Stimulated activated CD8-positive, alpha-beta memory T cell treated with anti-CD3 and anti-CD28 coated beads, Interleukin-15, amount 100 ng/mL, for 24 hours (primary cell): Measurements from ENCODE around the gene BCAS3.

Source experiments
- DNase-seq: peaks from one replicate; pipeline ENCODE4 v3.0.0-alpha.2; 2020; ENCODE audit warnings: low read depth

Gene BCAS3

DNA sequence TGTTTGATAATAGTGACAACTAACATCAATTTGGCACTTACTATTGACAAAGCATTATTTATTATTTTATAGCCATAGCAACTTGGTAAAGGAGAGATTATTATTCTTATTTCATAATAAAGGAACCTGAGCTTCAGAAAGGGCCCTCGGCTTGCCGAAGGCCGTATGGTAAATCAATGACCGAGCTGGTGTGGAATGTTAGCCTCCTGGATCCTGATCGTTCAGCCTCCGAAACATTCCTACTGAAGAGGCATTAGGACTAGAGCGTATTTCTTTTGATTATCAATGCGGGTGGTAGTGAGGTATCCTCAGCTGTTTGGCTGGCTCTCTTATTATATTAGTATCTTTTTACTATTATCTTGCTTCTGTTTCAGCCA lies 522.7 kb downstream of the BCAS3 start:
- DNase-seq: no peak

DNA sequence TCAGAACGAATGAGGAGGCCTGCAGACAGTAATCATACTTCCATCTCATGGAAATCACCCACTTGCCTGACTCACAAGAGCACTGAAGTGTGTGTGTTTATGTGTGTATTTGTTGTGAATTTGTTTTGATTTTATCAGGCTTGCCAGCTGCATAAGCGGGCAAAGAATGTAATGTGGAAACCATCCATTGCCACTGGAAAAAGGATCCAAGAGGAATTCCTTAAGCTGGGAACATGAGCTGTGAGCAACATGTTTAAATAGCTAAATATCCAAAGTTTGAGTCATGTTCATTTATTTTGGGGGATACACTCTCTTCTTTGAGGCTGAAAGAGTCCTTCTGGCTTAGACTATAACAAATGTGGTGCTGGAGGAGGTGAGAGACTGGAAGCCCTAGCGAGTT lies 523.6 kb downstream of the BCAS3 start:
- DNase-seq: no peak

- no peak for DNase-seq
Observed at GRCh38 chr17:61202564-61202963, 524.9 kb downstream of the BCAS3 start.

DNA sequence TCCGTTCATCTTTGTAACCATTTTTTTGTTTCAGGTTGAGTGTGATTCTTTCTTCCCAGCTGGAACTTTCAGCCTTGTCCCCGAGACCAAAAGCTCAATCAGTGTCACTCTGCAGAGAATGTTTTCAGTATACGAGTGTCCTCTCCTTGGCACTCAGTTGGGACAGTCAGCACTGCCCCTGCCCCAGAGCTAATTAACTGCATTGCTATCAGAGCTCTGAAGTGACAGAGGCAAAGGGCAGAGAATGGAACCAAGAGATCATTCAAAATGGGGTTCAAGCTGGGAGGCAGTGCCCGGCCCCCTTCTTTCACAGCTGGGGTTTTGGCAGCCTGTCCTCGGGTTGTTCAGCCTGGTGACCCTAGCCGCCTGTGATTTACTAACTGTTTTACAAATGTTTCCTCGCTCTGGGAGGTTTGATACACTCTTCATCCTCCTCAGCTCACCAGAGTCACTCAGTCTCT lies 526.0 kb downstream of the BCAS3 start:
- DNase-seq: no peak

DNA sequence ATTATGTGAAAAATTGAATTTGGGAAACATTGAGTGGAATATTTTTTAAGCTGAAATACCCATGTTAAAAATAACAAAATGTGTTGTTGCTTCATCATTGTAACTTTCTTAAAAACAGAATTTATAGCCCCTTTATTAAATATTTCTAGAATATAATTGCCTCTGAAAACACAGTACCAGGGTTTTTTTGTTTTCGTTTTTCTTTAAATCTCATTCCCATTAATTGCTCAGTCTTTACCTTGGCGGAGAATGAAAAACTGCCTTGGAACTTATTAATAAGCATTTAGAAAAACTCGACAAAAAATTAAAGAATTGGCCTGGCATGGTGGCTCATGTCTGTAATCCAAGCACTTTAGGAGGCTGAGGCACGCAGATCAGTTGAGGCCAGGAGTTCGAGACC lies 526.8 kb downstream of the BCAS3 start:
- no peak for DNase-seq

GRCh38 chr17:61205401-61205800 lies 527.8 kb downstream of the BCAS3 start:
- no peak for DNase-seq

DNA sequence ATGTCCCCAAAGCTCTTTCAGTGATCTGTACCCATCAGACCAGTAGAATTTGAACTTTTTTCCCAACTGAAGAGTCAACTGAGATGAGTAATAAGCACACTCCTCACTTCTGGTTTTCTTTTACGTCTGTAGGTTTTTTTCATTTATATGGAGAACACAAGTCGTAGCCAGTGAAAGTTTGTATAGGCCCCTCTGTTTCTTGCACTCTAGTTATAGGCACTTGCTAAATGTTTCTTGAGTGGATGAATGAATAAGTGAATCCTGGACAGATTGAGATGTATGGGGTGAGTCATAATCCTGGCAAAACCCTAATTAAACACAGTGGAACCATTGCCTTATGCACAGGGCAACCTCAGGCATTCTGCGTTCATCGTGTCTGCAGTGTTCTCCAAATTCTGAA lies 528.3 kb downstream of the BCAS3 start:
- no peak for DNase-seq

DNA sequence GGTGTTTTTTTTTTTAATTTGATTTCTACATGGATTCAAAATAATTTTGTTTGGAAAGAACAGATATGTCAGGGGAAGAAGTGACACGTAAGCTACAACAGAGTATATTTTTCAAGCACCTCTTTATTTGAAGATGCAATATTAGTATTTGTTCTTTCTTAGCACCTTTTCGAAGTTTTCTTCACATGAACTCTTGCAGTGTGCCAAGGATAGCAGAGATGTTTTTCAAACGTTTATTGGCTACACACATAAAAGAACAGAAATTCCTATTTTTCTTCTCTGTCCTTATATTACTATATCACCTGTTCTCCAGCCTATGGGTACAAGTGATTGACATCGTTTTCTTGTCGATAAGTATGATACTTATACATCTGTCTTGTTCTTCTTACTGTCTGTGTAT lies 529.3 kb downstream of the BCAS3 start:
- DNase-seq: no peak

GRCh38 chr17:61208301-61209105 lies 530.9 kb downstream of the BCAS3 start:
- no peak for DNase-seq

GRCh38 chr17:61209106-61209439 lies 531.4 kb downstream of the BCAS3 start:
- DNase-seq: no peak

DNA sequence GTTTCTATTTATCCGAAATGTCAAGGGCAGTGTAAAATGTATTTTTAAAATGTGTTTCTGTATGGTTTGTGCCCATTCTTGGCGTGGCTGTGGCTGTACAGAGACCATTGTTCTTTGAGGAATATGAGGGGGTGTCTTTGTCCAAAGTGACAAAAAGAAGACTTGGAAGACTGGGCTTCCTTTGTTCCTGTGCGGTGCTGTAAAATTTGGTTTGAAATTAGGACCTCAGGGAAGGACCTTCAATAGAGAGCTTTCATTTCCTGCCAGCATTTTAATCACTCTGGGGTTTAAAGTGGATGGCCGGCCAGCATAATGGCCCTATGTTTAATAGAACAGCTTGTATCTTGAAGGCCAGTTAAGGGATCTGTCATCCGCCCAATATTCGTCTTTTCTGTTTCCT lies 531.9 kb downstream of the BCAS3 start:
- DNase-seq: no peak

DNA sequence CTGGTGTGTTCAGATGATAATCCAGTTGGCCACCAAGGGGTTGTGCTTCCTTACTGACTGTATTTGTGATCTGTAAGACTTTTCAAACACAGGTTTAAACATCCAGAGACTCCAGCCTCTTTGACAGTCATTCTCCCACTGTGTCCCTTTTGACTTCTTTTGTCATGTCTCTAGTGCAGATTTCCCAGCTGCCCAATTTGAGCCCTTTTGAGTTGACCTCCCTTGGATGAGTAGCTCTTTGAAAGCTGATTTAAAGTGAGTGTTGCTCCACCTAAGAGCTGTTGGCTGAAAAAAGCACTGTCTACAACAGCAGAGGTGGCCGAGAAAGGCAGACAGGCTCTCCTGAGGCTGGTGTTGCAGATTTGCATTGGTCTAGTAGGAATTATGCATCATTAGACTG lies 533.6 kb downstream of the BCAS3 start:
- DNase-seq: no peak

DNA sequence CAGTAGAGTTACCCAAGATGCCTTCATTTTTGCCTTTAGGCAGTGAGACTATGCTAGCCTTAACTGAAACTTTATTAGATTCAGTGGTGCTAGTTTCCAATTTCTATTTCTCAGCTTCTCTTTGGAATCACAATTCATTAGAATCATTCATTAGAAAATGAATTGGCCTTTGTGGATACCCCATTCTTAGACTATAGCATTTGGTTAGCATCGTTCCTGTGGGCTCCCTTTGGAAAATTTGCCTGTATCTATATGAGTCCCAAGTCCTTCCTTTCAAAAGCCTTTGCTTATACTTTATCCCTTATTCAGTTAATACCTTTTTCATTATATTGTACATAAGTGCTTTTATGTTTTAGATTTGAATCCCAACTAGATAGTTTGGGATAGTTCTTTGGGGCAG lies 535.0 kb downstream of the BCAS3 start:
- no peak for DNase-seq

- no peak for DNase-seq
Observed at GRCh38 chr17:61214753-61215152, 537.1 kb downstream of the BCAS3 start.

GRCh38 chr17:61216066-61216465 lies 538.4 kb downstream of the BCAS3 start:
- DNase-seq: no peak

DNA sequence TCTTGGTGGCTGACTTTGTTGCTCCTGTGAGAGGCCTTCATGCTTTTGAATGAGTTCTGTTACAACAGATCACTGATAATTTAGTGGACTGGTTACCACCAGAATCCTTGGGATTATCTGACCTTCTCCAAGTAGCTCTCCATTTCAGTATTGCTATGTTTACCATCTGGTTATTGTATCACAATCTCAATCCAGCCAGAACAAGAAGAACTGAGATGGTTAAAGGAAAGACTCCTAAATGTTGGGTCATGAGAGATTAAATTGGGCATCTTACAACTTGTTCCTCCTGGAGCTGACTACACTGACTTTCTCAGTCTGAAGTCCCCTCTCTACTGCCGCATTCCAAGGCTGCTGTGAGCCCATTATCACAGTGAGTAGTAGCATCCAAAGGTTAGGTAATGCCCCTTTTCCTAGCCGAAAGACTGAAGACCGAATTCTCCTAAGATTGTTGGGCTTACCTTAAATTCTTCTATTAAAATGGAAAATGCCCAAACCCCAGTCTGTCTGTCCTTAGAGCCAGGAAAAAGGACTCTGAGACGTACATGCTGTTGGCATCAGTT lies 540.3 kb downstream of the BCAS3 start:
- DNase-seq: no peak

- no peak for DNase-seq
Observed at GRCh38 chr17:61218438-61218837, 540.8 kb downstream of the BCAS3 start.

- no peak for DNase-seq
Observed at GRCh38 chr17:61219460-61219859, 541.8 kb downstream of the BCAS3 start.

DNA sequence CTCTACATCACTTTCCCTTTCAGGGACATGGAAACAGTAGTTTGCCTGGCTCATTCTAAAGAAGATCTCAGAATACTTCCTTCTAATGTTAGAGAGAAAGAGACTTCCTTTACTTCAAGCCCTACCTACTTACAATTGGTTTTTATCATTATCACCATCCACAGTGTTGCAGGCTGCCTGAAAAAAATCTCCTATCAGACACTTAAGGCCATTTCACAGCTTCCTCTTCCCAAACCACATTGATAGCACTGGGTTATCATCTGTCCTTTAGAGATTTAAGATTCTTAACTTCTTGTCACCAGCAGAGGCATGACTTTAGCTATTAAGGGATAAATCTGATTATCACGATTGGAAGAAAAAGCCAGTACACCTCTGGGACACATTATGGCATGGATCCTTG lies 543.5 kb downstream of the BCAS3 start:
- DNase-seq: no peak

DNA sequence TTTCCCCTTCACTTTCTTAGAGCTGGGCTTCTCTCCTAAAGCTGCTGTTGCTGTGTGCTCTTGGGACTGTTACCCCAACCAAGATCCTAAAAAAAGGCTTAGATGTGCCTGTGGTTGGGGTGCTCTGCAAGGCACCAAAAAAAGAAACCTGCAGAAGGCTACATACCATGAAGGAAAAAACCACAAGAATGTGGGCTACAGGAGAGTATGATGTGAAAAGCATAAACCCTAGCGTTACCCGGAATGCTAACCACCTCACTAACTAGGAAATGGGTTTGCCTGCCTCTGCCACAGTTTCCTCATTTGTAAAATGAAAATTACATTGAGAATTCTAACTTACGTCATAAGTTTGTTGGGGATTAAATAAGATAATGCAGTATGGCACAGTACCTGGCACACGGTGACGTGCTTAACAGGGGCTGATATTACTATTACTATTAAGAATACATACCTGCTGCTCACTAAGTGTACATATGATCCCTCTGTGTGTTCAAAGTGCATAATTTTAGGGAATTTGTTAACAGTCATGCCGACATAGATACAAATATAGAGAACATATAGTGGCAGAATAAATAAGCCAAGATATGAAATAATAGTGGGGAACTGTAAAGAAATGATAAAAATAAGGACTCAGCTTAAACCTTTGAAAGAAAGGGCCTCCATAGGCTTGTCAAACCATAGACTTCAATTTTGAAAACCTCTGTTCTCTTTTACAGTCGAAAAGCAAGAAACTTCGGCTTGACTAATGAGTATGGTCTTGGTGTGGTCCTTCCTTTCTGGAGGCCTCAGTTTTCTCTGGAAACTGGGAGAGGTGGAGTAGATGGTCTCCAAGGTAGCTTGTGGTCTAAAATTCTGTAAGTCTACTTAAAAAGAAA lies 544.2 kb downstream of the BCAS3 start:
- DNase-seq: no peak

DNA sequence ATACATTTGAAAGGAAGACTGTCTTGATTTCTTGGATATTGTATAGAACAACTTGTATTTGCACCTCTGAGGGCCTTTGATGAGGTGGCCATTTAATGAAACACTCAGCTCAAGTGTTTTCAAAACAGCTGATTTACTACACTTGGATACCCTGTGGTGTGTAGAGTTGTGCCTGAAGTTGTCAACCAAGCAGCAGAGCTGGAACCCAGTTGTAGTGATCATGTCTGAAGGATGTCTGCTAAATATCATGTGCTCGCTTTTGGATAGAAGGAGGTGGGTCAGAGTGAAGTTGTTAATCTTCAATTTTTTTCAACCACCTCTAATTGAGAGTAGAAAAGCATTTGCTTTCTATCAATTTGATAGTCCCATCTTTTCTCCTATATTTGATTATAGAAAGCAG lies 546.1 kb downstream of the BCAS3 start:
- no peak for DNase-seq

DNA sequence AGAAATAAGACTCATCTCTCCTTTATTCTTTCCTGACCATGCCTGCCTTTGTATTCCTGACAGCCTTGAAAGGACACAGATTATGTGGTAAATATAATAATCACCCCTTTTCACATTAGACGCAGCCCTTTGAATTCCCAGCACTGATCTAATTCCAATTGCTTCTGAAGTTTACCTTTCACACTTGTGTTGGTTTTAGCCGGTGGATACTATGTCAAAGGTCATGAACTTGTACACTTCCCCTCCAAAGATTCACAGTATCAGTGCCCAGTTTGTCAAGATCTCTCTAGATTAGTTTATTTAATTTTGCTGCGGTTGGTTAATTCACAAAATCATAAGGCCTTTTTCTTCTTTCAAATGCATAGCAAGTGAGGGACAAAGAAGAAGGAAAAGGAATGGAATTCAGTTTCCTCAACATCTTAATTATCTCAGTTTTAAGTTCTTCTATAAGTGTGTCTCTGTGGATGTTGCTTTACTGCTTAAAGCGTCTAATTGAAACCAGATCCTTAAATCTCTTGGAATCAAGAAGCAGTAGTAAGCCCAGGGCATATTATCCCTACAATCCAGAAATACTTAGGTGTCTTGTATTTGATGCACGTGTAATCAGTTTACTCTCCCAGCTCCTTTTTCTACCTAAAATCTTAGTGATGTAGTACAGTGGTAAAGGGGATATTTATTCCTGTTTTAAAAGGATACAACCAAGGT lies 547.7 kb downstream of the BCAS3 start:
- DNase-seq: no peak

DNA sequence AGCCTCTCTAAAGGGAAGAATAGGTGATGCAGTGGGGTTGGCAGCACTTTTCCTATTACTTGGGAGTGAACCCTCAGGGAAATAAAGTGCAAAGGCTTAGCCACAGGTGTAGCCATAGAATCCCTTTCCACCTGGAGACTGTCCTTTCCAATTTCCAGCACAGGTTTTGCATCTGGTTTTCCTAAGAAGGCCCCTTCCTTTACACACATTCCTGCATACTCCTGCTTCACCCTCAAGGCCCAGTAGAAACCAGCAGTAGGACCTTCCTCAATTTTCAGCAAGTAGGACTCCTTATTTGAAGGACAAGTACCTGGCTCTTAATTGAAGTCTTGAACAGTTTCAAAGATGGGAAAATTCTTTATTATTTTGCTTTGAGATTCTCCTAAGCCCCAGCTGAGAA lies 550.2 kb downstream of the BCAS3 start:
- DNase-seq: no peak
